ENCODE measurements around the gene FAM81B. TPM values are rescaled to one million over a fixed set of nuclear protein-coding genes. Genes with fewer than 3 reads are reported as not detected.
"Not testable (repeated sequence)": the region's sequence is repeated elsewhere in the genome, so short reads cannot be mapped to it uniquely, and the experiment has no call there.

FAM81B gene
- total RNA-seq, 2 donors from 2014 or later: 8.2 TPM; not detected in 1

DNA sequence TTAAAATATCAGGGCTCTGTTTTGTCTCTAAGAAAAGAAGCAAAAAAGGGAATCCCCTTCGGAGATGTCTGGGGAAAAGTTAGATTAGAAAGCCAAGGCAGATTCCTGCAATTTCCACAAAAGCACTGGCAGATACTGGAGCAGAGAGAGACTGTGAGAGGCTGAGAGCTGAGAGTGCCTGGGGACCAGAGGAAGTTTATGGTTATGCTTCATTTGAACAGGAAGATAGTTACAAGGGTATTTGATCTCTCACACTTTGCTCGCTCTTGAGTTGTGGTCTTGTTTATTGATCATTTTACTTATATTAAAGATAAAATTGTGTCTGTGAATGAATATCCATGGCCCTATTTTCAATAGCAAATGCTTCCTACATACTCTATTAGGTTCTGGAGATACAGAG lies 32.8 kb upstream of the FAM81B start:
- WGBS: 49% methylated on average over 2 of the region's 2 CpGs
- Histone ChIP-seq H3K4me3 (no peak overlapping the region), H3K4me1 (replicated peaks) (no peaks in the 10 kb centered on the region), H3K27me3 (replicated peaks; ENCODE audit: insufficient read depth) (no peaks in the 10 kb centered on the region), H3K36me3 (no peaks in the 10 kb centered on the region), H3K9me3 (no peaks in the 10 kb centered on the region), H3K27ac (no peak overlapping the region)
- DNase-seq (ENCODE audit: low spot score): no peak
- TF ChIP-seq, protein P1, sequence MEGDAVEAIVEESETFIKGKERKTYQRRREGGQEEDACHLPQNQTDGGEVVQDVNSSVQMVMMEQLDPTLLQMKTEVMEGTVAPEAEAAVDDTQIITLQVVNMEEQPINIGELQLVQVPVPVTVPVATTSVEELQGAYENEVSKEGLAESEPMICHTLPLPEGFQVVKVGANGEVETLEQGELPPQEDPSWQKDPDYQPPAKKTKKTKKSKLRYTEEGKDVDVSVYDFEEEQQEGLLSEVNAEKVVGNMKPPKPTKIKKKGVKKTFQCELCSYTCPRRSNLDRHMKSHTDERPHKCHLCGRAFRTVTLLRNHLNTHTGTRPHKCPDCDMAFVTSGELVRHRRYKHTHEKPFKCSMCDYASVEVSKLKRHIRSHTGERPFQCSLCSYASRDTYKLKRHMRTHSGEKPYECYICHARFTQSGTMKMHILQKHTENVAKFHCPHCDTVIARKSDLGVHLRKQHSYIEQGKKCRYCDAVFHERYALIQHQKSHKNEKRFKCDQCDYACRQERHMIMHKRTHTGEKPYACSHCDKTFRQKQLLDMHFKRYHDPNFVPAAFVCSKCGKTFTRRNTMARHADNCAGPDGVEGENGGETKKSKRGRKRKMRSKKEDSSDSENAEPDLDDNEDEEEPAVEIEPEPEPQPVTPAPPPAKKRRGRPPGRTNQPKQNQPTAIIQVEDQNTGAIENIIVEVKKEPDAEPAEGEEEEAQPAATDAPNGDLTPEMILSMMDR (IDR thresholded peaks at IDR 0.05): no peak
- TF ChIP-seq POLR2AphosphoS5 (IDR thresholded peaks at IDR 0.05) (no peak), POLR2A (IDR thresholded peaks at IDR 0.05) (no peak)
- intact Hi-C loops (cut with DNase I): no loop called here

GRCh38 chr5:95358848-95359247 lies 32.3 kb upstream of the FAM81B start:
- TF ChIP-seq, protein P1 (IDR thresholded peaks at IDR 0.05): no peak
- TF ChIP-seq POLR2A (IDR thresholded peaks at IDR 0.05): no peak
- no peak for TF ChIP-seq POLR2AphosphoS5 (IDR thresholded peaks at IDR 0.05)
- WGBS: 35% methylated on average over 2 of the region's 2 CpGs

GRCh38 chr5:95360667-95361066 lies 30.5 kb upstream of the FAM81B start:
- H3K27me3 ChIP-seq (replicated peaks; ENCODE audit: insufficient read depth); DNase-seq (ENCODE audit: low spot score); H3K27ac ChIP-seq; H3K36me3 ChIP-seq; H3K9me3 ChIP-seq; intact Hi-C loops (cut with DNase I); H3K4me1 ChIP-seq (replicated peaks); H3K4me3 ChIP-seq: not testable (repeated sequence)
- WGBS: 61% methylated on average over 2 of the region's 2 CpGs

More at GRCh38 chr5:95358848-95359247, 32.3 kb upstream of the FAM81B start:
- no peaks in the 10 kb centered on the region for H3K4me1 ChIP-seq (replicated peaks)
- H3K4me3 ChIP-seq: no peak overlapping the region
- no peaks in the 10 kb centered on the region for H3K36me3 ChIP-seq
- DNase-seq (ENCODE audit: low spot score): no peak
- intact Hi-C loops (cut with DNase I): no loop called here
- no peaks in the 10 kb centered on the region for H3K9me3 ChIP-seq
- H3K27me3 ChIP-seq (replicated peaks; ENCODE audit: insufficient read depth): no peaks in the 10 kb centered on the region
- no peak overlapping the region for H3K27ac ChIP-seq

- Histone ChIP-seq H3K27ac (no peak overlapping the region), H3K4me3 (no peak overlapping the region), H3K9me3 (no peaks in the 10 kb centered on the region), H3K27me3 (replicated peaks; ENCODE audit: insufficient read depth) (no peaks in the 10 kb centered on the region), H3K4me1 (replicated peaks) (no peaks in the 10 kb centered on the region), H3K36me3 (no peaks in the 10 kb centered on the region)
- TF ChIP-seq, protein P1 (IDR thresholded peaks at IDR 0.05): no peak
- no peak for TF ChIP-seq POLR2A (IDR thresholded peaks at IDR 0.05)
- DNase-seq (ENCODE audit: low spot score): no peak
- intact Hi-C loops (cut with DNase I): no loop called here
- 62% methylated on average over 8 of the region's 8 CpGs for WGBS
Measured at GRCh38 chr5:95365302-95366095, 25.7 kb upstream of the FAM81B start.

DNA sequence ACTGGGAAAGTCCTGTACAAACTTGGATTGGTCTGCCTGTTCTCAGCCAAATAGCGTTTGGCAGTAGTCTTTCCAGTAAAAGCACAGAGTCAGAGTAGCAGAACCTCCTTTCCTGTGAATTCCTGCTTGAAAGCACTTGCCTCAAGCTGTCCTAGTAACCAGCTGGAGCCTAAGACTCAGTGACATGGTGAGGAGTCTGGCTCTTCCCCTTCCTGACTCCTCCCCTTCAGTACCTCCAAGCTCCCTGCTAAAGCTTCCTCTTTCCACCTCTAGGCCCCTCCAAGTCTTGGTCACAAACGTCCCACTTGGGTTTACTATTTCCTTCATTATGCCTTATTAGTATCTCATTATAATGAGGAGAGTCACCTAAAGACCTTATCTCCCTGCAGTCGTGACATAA lies 21.4 kb upstream of the FAM81B start:
- TF ChIP-seq, protein P1 (IDR thresholded peaks at IDR 0.05): no peak
- TF ChIP-seq POLR2A (IDR thresholded peaks at IDR 0.05): no peak
- TF ChIP-seq POLR2AphosphoS5 (IDR thresholded peaks at IDR 0.05): no peak
- 45% methylated on average over 3 of the region's 3 CpGs for WGBS
- no peaks in the 10 kb centered on the region for H3K9me3 ChIP-seq
- no peak for DNase-seq (ENCODE audit: low spot score)
- no peaks in the 10 kb centered on the region for H3K36me3 ChIP-seq
- no peaks in the 10 kb centered on the region for H3K4me1 ChIP-seq (replicated peaks)
- no peaks in the 10 kb centered on the region for H3K27me3 ChIP-seq (replicated peaks; ENCODE audit: insufficient read depth)
- intact Hi-C loops (cut with DNase I): no loop called here
- no peak overlapping the region for H3K27ac ChIP-seq
- no peak overlapping the region for H3K4me3 ChIP-seq
